H1 (cell line): ENCODE measurements around the gene ADARB2. TPM values are rescaled to one million over a fixed set of nuclear protein-coding genes. Genes with fewer than 3 reads are reported as not detected.

Experiments used
- CTCF ChIA-PET: fragments of 300-600 bp; sonication (Branson Sonifier 250); formaldehyde crosslinking; loops from one replicate; lab custom pipeline; 2021; ENCODE audit not compliant: partially characterized antibody; lab: Charles Lee
- POLR2A ChIA-PET: fragments of 300-600 bp; sonication (Branson Sonifier 250); formaldehyde crosslinking; loops from one replicate; lab custom pipeline; 2021; ENCODE audit warnings: inconsistent platforms; ENCODE audit not compliant: partially characterized antibody; lab: Charles Lee
- DNase-seq, 2 experiments: peaks; one replicate each; pipeline versions ENCODE4 v3.0.0 to v3.0.0-alpha.2; 2010 to 2022; ENCODE audit warnings: low spot score in 2 of 2, low read depth in 1 of 2, mixed read lengths in 1 of 2
- FAIRE-seq: peaks from 2 replicates; lab custom pipeline; 2011; peaks lifted over from hg19 to GRCh38; lab: Jason Lieb, UNC
- H2AFZ ChIP-seq: 2 replicates; pipeline ENCODE4 v1.8.1; 2012; ENCODE audit warnings: low read length, inconsistent platforms
- H2AK5ac ChIP-seq: 2 replicates; pipeline ENCODE4 v1.6.1; 2013; ENCODE audit warnings: low read depth, low read length
- H2BK120ac ChIP-seq: replicated peaks from 2 replicates; pipeline ENCODE3; 2013; ENCODE audit warnings: low read depth, low read length, inconsistent platforms
- H2BK12ac ChIP-seq: 2 replicates; pipeline ENCODE4 v1.6.1; 2013; ENCODE audit warnings: low read depth, low read length
- H2BK15ac ChIP-seq: 2 replicates; pipeline ENCODE4 v1.6.1; 2013; ENCODE audit warnings: low read length
- H2BK20ac ChIP-seq: 2 replicates; pipeline ENCODE4 v1.6.1; 2013; ENCODE audit warnings: low read length
- H2BK5ac ChIP-seq: 2 replicates; pipeline ENCODE4 v1.6.1; 2013; ENCODE audit warnings: low read depth, low read length
- H3K14ac ChIP-seq: 2 replicates; pipeline ENCODE4 v1.6.1; 2013; ENCODE audit warnings: inconsistent platforms; ENCODE audit not compliant: insufficient read length
- H3K18ac ChIP-seq: 2 replicates; pipeline ENCODE4 v1.6.1; 2013; ENCODE audit warnings: low read length; ENCODE audit errors: extremely low read depth
- H3K23ac ChIP-seq: 2 replicates; pipeline ENCODE4 v1.6.1; 2013; ENCODE audit warnings: inconsistent platforms; ENCODE audit not compliant: insufficient read length
- H3K23me2 ChIP-seq: 2 replicates; pipeline ENCODE4 v1.6.1; 2013; ENCODE audit warnings: low read depth, low read length
- H3K27ac ChIP-seq: 2 replicates; pipeline ENCODE4 v1.6.1; 2011; ENCODE audit warnings: low read depth, low read length, inconsistent platforms
- H3K27me3 ChIP-seq, 4 experiments: replicated peaks in 1 of 4; 1 replicate in 1 of 4; 2 replicates in 3 of 4; pipeline versions ENCODE4 v1.6.1 to v1.8.1; 2011 to 2013; ENCODE audit warnings: low read length in 3 of 4, mild to moderate bottlenecking in 3 of 4, inconsistent platforms in 2 of 4, mixed read lengths in 2 of 4, moderate library complexity in 1 of 4; ENCODE audit not compliant: control insufficient read depth in 3 of 4, insufficient read depth in 3 of 4; ENCODE audit errors: extremely low read depth in 1 of 4
- H3K36me3 ChIP-seq, 4 experiments: 2 replicates each; pipeline versions ENCODE4 v1.6.1 to v1.8.1; 2011 to 2013; ENCODE audit warnings: mild to moderate bottlenecking in 4 of 4, low read length in 3 of 4, moderate library complexity in 2 of 4, control low read depth in 1 of 4, inconsistent platforms in 1 of 4; ENCODE audit not compliant: insufficient read depth in 4 of 4, control insufficient read depth in 2 of 4
- H3K4ac ChIP-seq: replicated peaks from 2 replicates; pipeline ENCODE3; 2013; ENCODE audit warnings: low read length, low read depth, mixed read lengths, inconsistent platforms; ENCODE audit not compliant: insufficient read length
- H3K4me1 ChIP-seq, 4 experiments: replicated peaks in 1 of 4; 1 replicate in 1 of 4; 2 replicates in 3 of 4; pipeline versions ENCODE4 v1.6.1 to v1.8.1; 2011 to 2013; ENCODE audit warnings: low read length in 3 of 4, inconsistent platforms in 2 of 4, mixed read lengths in 1 of 4; ENCODE audit not compliant: insufficient read depth in 4 of 4, control insufficient read depth in 3 of 4
- H3K4me2 ChIP-seq, 2 experiments: 2 replicates each; pipeline versions ENCODE4 v1.6.1 to v1.8.1; 2011 to 2013; ENCODE audit warnings: low read depth in 2 of 2, low read length in 2 of 2, control low read depth in 1 of 2, inconsistent platforms in 1 of 2, mild to moderate bottlenecking in 1 of 2; ENCODE audit not compliant: insufficient read depth in 1 of 2
- H3K4me3 ChIP-seq, 4 experiments: fragments of 200-600, 300-600 bp in 1 of 4; sonication (generic), shearing (Covaris generic), sonication (Bioruptor Twin) in 1 of 4; 2 replicates each; pipeline versions ENCODE4 v1.5.1 to v1.8.1; 2011 to 2016; ENCODE audit warnings: low read length in 4 of 4, low read depth in 3 of 4, control low read depth in 2 of 4, inconsistent platforms in 2 of 4, mild to moderate bottlenecking in 2 of 4, mixed read lengths in 1 of 4, moderate library complexity in 1 of 4; ENCODE audit not compliant: insufficient read depth in 2 of 4; ENCODE audit errors: extremely low read depth in 1 of 4
- H3K56ac ChIP-seq: replicated peaks from 2 replicates; pipeline ENCODE3; 2013; ENCODE audit warnings: low read depth, mild to moderate bottlenecking, mixed read lengths, low read length, inconsistent platforms; ENCODE audit not compliant: insufficient read length
- H3K79me1 ChIP-seq: 2 replicates; pipeline ENCODE4 v1.6.1; 2013; ENCODE audit warnings: low read depth, low read length, control low read depth
- H3K79me2 ChIP-seq, 2 experiments: 2 replicates each; pipeline versions ENCODE4 v1.6.1 to v1.8.1; 2012 to 2013; ENCODE audit warnings: low read length in 2 of 2, mild to moderate bottlenecking in 2 of 2, inconsistent platforms in 1 of 2; ENCODE audit not compliant: insufficient read depth in 2 of 2, control insufficient read depth in 1 of 2
- H3K9ac ChIP-seq, 4 experiments: replicated peaks in 1 of 4; 1 replicate in 1 of 4; 2 replicates in 3 of 4; pipeline versions ENCODE4 v1.6.1 to v1.8.1; 2011 to 2013; ENCODE audit warnings: low read depth in 3 of 4, low read length in 3 of 4, control low read depth in 2 of 4, mild to moderate bottlenecking in 2 of 4, moderate library complexity in 2 of 4, inconsistent platforms in 1 of 4; ENCODE audit errors: extremely low read depth in 1 of 4
- H3K9me3 ChIP-seq, 2 experiments: 2 replicates each; pipeline versions ENCODE4 v1.6.1 to v1.8.1; 2012 to 2013; ENCODE audit warnings: mild to moderate bottlenecking in 2 of 2, moderate library complexity in 2 of 2, control low read depth in 1 of 2, inconsistent platforms in 1 of 2, low read depth in 1 of 2, low read length in 1 of 2, mixed read lengths in 1 of 2; ENCODE audit not compliant: insufficient read depth in 2 of 2
- H4K20me1 ChIP-seq, 2 experiments: replicated peaks in 1 of 2; 2 replicates each; pipeline versions ENCODE3 to v1.8.1; 2011 to 2013; ENCODE audit warnings: inconsistent platforms in 2 of 2, low read length in 2 of 2, mild to moderate bottlenecking in 1 of 2; ENCODE audit not compliant: insufficient read depth in 2 of 2, control insufficient read depth in 1 of 2
- H4K5ac ChIP-seq: 2 replicates; pipeline ENCODE4 v1.6.1; 2013; ENCODE audit warnings: low read length, low read depth, mixed read lengths, inconsistent platforms; ENCODE audit not compliant: insufficient read length
- H4K8ac ChIP-seq: 2 replicates; pipeline ENCODE4 v1.8.0; 2013; ENCODE audit warnings: mild to moderate bottlenecking, moderate library complexity, low read length, inconsistent platforms; ENCODE audit not compliant: insufficient read depth; ENCODE audit errors: extremely low read depth
- H4K91ac ChIP-seq: replicated peaks from 2 replicates; pipeline ENCODE3; 2013; ENCODE audit warnings: low read length, mixed read lengths, inconsistent platforms; ENCODE audit not compliant: insufficient read length
- E2F6 ChIP-seq: IDR thresholded peaks from 2 replicates; pipeline ENCODE4 v1.6.1; 2012; ENCODE audit warnings: inconsistent platforms
- WGBS, 2 experiments: shearing (Covaris generic) in 1 of 2; methylation state at CpG; one replicate each; pipeline versions ENCODE4 v1.1.6 to v1.1.7; 2013 to 2015; ENCODE audit warnings: low lambda C conversion rate in 2 of 2, mixed read lengths in 2 of 2, inconsistent platforms in 1 of 2, low coverage in 1 of 2, missing lambda C conversion rate in 1 of 2; ENCODE audit not compliant: insufficient replicate concordance in 2 of 2, insufficient coverage in 1 of 2, insufficient read length in 1 of 2; ENCODE audit errors: extremely low coverage in 1 of 2, missing lambda C conversion rate in 1 of 2; 5-methylcytosine and 5-hydroxymethylcytosine counted together
- polyA plus RNA-seq, 7 experiments: library from polyadenylated mRNA; depleted of rRNA in 3 of 7; stranded (reverse) in 5 of 7; unstranded in 2 of 7; fragments of >200 nt in 5 of 7; fragments of 200-250 nt in 2 of 7; gene quantifications; 1 replicate in 5 of 7; 2 replicates in 1 of 7; 4 replicates in 1 of 7; pipeline versions ENCODE4 v1.2.1 to v1.2.3, GENCODE V29; 2011 to 2013; ENCODE audit warnings: missing spikeins in 2 of 7, mixed read lengths in 2 of 7
- total RNA-seq: library from RNA; stranded (reverse); fragmentation: NEBNext Ultra II Directional; extraction: Animal tissue kit (Norgen Biotek cat#: 25700); gene quantifications from 2 replicates; pipeline ENCODE4 v1.2.1, GENCODE V29; 2021

ADARB2 gene
- total and polyA plus RNA-seq, 2 of the 8 experiments (the other 6 are each of a cell fraction or from before 2014, with no cell fraction given) = 2.2 to 2.8 TPM

DNA sequence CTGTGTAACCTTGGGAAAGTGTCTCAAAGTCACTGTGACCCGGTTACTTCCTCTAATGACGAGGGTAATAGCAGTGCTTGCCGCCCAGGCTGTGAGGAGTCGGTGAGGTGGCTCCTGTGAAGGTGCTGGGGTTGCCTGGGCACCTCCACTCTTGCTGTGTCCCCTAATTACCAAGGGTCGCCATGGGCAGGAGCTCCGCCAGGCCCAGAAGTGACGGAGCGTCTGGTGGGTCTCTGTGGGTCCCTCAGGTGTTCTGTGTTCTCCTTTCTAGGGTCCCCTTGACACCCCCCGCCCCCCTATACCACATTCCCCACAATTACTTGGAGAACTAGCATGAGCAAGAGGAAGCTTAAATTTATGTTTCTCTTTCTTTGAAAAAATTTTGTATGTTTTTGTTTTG lies 519.7 kb downstream of the ADARB2 start:
- H2BK12ac ChIP-seq = no peak overlapping the region
- H2BK15ac ChIP-seq = no peak overlapping the region
- no peak overlapping the region for H2BK120ac ChIP-seq
- no peak overlapping the region for H4K8ac ChIP-seq
- no peak overlapping the region for H2AK5ac ChIP-seq
- ChIA-PET CTCF (interaction anchor here (0.6 to 0.9 kb wide), 4 partner anchors 11 to 186 kb away, joined by 3 read pairs; no protein-coding TSS in a partner anchor), POLR2A (interaction anchor here (0.8 to 1.4 kb wide), 3 partner anchors 11 to 17 kb away, joined by 3 read pairs; no protein-coding TSS in a partner anchor)
- H4K91ac ChIP-seq = no peak overlapping the region
- H3K56ac ChIP-seq = no peak overlapping the region
- no peak overlapping the region for H4K5ac ChIP-seq
- no peak overlapping the region for H3K23ac ChIP-seq
- H3K4me3 ChIP-seq = no peak overlapping the region
- 97% methylated on average over 9 of the region's 9 CpGs; no CpG with 5 or more reads in 1 of the 2 experiments for WGBS, 2 experiments
- no peak overlapping the region for H2AFZ ChIP-seq
- no peak for FAIRE-seq
- no peak overlapping the region for H3K4me2 ChIP-seq
- no peak overlapping the region for H2BK5ac ChIP-seq
- no peak for DNase-seq
- H3K18ac ChIP-seq = no peak overlapping the region
- peaks cover 10% of the 10 kb centered on the region; the same call in 1 of the 2 replicates for H3K23me2 ChIP-seq
- no peak overlapping the region for H3K27ac ChIP-seq
- peaks cover 0 to 5% of the 10 kb centered on the region in 2 experiments; a peak in 1 of 4 replicates for H3K9me3 ChIP-seq
- no peak overlapping the region for H3K4ac ChIP-seq
- no peaks in the 10 kb centered on the region for H3K36me3 ChIP-seq
- no peaks in the 10 kb centered on the region for H3K79me2 ChIP-seq
- H2BK20ac ChIP-seq = no peak overlapping the region
- no peaks in the 10 kb centered on the region for H3K79me1 ChIP-seq
- H3K4me1 ChIP-seq = no peaks in the 10 kb centered on the region
- no peaks in the 10 kb centered on the region for H3K27me3 ChIP-seq
- H4K20me1 ChIP-seq = peaks cover 0 to 5% of the 10 kb centered on the region in 2 experiments
- no peak overlapping the region for H3K9ac ChIP-seq
- H3K14ac ChIP-seq = no peak overlapping the region
- no peak for TF ChIP-seq E2F6
